ENCODE measurements around the gene TACC2. TPM values are rescaled to one million over a fixed set of nuclear protein-coding genes. Genes with fewer than 3 reads are reported as not detected.

TACC2 gene
- total RNA-seq, 1 donor from 2014 or later: 22.0 TPM

DNA sequence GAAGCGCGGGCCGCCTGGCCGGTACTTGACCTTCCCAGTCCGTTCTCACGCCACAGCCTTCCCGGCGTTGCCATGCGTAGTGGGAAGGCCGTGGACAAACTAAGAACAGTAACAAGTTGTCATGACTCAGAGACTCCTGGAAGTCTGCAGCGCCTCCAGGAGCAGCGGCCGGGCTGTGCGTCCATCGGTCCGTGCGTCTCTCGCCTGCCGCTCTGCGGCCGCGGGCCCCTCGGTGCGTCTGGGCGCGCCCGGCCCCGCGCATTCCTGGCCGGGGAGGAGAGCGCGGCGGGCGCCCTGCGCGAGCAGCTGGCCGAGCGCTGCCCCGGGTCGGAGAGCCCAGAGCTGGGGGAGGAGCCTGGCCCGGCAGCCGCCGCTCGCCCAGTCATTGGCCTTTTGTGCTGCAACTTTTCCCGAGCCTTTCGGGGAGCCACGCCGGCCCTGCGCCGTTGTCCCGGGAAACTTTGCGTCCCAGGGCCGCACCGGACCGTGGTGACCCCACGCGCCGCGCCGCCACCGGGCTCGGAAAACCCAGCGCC lies 123.7 kb downstream of the TACC2 start:
- H3K4me3 Mint-ChIP-seq (ENCODE audit: unreplicated experiment): peak overlapping the region; percentile 81
- H3K4me1 ChIP-seq (ENCODE audit: insufficient read depth, low read length): peaks cover 34% of the 10 kb centered on the region
- H3K9ac ChIP-seq (ENCODE audit: low read length): peak overlapping the region; percentile 96
- no peaks in the 10 kb centered on the region for H3K9me3 Mint-ChIP-seq (ENCODE audit: unreplicated experiment)
- H3K4me2 ChIP-seq (ENCODE audit: low read length): peak overlapping the region; percentile 87
- no peaks in the 10 kb centered on the region for H3K9me3 ChIP-seq (ENCODE audit: insufficient read depth, low read depth, low read length)
- H4K20me1 ChIP-seq (ENCODE audit: insufficient read depth, low read length): peaks cover 34% of the 10 kb centered on the region
- peaks cover 42% of the 10 kb centered on the region for H3K4me1 Mint-ChIP-seq (ENCODE audit: low read depth, unreplicated experiment)
- H3K27me3 ChIP-seq (ENCODE audit: insufficient read depth, low read length): no peaks in the 10 kb centered on the region
- H3K79me2 ChIP-seq (ENCODE audit: insufficient read depth, low read length): peaks cover 47% of the 10 kb centered on the region
- peaks cover 2% of the 10 kb centered on the region for H3K27me3 Mint-ChIP-seq (ENCODE audit: low read depth, unreplicated experiment)
- peaks cover 2% of the 10 kb centered on the region for H3K36me3 Mint-ChIP-seq (ENCODE audit: low read depth, unreplicated experiment)
- no peak for TF ChIP-seq EZH2 (IDR thresholded peaks at IDR 0.05; ENCODE audit: insufficient read depth, low read length)
- TF ChIP-seq, protein P1, sequence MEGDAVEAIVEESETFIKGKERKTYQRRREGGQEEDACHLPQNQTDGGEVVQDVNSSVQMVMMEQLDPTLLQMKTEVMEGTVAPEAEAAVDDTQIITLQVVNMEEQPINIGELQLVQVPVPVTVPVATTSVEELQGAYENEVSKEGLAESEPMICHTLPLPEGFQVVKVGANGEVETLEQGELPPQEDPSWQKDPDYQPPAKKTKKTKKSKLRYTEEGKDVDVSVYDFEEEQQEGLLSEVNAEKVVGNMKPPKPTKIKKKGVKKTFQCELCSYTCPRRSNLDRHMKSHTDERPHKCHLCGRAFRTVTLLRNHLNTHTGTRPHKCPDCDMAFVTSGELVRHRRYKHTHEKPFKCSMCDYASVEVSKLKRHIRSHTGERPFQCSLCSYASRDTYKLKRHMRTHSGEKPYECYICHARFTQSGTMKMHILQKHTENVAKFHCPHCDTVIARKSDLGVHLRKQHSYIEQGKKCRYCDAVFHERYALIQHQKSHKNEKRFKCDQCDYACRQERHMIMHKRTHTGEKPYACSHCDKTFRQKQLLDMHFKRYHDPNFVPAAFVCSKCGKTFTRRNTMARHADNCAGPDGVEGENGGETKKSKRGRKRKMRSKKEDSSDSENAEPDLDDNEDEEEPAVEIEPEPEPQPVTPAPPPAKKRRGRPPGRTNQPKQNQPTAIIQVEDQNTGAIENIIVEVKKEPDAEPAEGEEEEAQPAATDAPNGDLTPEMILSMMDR (IDR thresholded peaks at IDR 0.05; ENCODE audit: insufficient read depth, low read depth, low read length): peak; percentile 9
- peak; percentile 92 for DNase-seq (ENCODE audit: low read depth)
- peak overlapping the region; percentile 96 for H3K27ac ChIP-seq (ENCODE audit: low read depth, low read length)
- no peak for FAIRE-seq
- H2AFZ ChIP-seq (ENCODE audit: low read depth, low read length): peak overlapping the region; percentile 63
- H3K27ac Mint-ChIP-seq (ENCODE audit: unreplicated experiment): peak overlapping the region; percentile 78
- peak overlapping the region; percentile 74 for H3K4me3 ChIP-seq (ENCODE audit: insufficient read depth, low read depth, low read length)
- H3K36me3 ChIP-seq (ENCODE audit: insufficient read depth, low read length): no peaks in the 10 kb centered on the region

DNA sequence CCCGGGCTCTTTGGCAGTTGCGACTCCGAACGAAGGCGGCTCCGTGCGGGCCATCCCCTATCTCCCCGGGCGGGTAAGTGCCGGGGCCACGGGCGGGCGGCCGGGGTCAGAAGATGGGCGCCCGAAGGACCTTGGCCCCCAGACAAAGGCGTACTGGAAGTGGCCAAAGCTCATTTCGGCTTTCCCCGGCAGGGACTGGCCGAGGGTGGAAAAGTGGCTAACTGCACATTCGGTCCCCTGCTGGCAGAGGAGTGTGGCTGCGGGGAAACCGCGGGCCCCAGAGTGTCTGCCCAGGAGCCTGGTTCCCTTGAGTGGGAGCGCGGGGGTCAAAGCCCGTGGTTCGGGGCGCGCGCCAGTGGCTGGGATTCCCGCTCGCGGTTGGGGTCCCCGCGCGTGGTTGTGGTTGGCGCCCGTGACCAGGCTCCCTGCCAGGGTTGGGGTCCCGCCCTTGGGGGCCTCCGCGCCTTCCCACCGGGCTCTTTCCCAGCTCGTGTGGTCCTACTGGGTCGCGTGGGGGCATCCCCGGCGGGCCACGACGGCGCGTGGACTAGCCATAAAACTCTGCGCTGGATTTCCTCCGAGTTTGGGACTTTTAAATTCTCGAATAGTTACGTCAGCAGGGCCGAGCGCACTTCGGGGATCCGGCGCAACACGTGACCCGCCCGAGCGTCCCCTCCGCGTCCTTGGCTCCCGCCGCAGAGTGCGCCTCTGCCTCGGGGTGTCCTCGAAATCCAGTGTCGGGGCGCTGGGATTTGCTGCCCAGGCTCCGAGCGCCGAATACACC lies 124.4 kb downstream of the TACC2 start:
- DNase-seq (ENCODE audit: low read depth) (peak; percentile 48), FAIRE-seq (no peak)
- peaks cover 53% of the 10 kb centered on the region for H3K79me2 ChIP-seq (ENCODE audit: insufficient read depth, low read length)
- peak overlapping the region; percentile 96 for H3K9ac ChIP-seq (ENCODE audit: low read length)
- TF ChIP-seq, protein P1 (IDR thresholded peaks at IDR 0.05; ENCODE audit: insufficient read depth, low read depth, low read length): peak; percentile 19
- TF ChIP-seq EZH2 (IDR thresholded peaks at IDR 0.05; ENCODE audit: insufficient read depth, low read length): no peak
- peak overlapping the region; percentile 85 for H3K4me3 Mint-ChIP-seq (ENCODE audit: unreplicated experiment)
- H3K36me3 ChIP-seq (ENCODE audit: insufficient read depth, low read length): no peaks in the 10 kb centered on the region
- H3K27ac Mint-ChIP-seq (ENCODE audit: unreplicated experiment): peak overlapping the region; percentile 86
- peak overlapping the region; percentile 87 for H3K4me2 ChIP-seq (ENCODE audit: low read length)
- no peaks in the 10 kb centered on the region for H3K9me3 ChIP-seq (ENCODE audit: insufficient read depth, low read depth, low read length)
- H3K36me3 Mint-ChIP-seq (ENCODE audit: low read depth, unreplicated experiment): peaks cover 2% of the 10 kb centered on the region
- H2AFZ ChIP-seq (ENCODE audit: low read depth, low read length): peak overlapping the region; percentile 63
- H3K9me3 Mint-ChIP-seq (ENCODE audit: unreplicated experiment): no peaks in the 10 kb centered on the region
- H3K4me1 ChIP-seq (ENCODE audit: insufficient read depth, low read length): peaks cover 34% of the 10 kb centered on the region
- H3K27ac ChIP-seq (ENCODE audit: low read depth, low read length): peak overlapping the region; percentile 96
- H3K27me3 ChIP-seq (ENCODE audit: insufficient read depth, low read length): no peaks in the 10 kb centered on the region
- peaks cover 40% of the 10 kb centered on the region for H4K20me1 ChIP-seq (ENCODE audit: insufficient read depth, low read length)
- H3K4me3 ChIP-seq (ENCODE audit: insufficient read depth, low read depth, low read length): peak overlapping the region; percentile 74
- peaks cover 43% of the 10 kb centered on the region for H3K4me1 Mint-ChIP-seq (ENCODE audit: low read depth, unreplicated experiment)
- peaks cover 2% of the 10 kb centered on the region for H3K27me3 Mint-ChIP-seq (ENCODE audit: low read depth, unreplicated experiment)

Measured in astrocyte (in vitro differentiated cells and primary cell).